Measurements from ENCODE around the gene LCA5L.

- TF ChIP-seq, protein P1, sequence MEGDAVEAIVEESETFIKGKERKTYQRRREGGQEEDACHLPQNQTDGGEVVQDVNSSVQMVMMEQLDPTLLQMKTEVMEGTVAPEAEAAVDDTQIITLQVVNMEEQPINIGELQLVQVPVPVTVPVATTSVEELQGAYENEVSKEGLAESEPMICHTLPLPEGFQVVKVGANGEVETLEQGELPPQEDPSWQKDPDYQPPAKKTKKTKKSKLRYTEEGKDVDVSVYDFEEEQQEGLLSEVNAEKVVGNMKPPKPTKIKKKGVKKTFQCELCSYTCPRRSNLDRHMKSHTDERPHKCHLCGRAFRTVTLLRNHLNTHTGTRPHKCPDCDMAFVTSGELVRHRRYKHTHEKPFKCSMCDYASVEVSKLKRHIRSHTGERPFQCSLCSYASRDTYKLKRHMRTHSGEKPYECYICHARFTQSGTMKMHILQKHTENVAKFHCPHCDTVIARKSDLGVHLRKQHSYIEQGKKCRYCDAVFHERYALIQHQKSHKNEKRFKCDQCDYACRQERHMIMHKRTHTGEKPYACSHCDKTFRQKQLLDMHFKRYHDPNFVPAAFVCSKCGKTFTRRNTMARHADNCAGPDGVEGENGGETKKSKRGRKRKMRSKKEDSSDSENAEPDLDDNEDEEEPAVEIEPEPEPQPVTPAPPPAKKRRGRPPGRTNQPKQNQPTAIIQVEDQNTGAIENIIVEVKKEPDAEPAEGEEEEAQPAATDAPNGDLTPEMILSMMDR (IDR thresholded peaks at IDR 0.05; ENCODE audit: poor library complexity), result peak; percentile 36
- TF ChIP-seq EZH2 (IDR thresholded peaks at IDR 0.05; ENCODE audit: borderline replicate concordance), result no peak
Observed at GRCh38 chr21:39373634-39374033, 71.9 kb downstream of the LCA5L start.

All from hepatocyte (in vitro differentiated cells).